GM19463 (cell line): ENCODE data around the gene STARD10.

Experiments used
- ATAC-seq: cut with Tn5 transposase; IDR thresholded peaks from one replicate; pipeline ENCODE4 v1.9.1; 2021; ENCODE audit warnings: mild to moderate bottlenecking, moderate library complexity; ENCODE audit not compliant: unreplicated experiment

Gene STARD10

GRCh38 chr11:72781313-72782080 is 12.3 kb downstream of the STARD10 start:
- ATAC-seq = no peak

GRCh38 chr11:72781063-72781312 is 12.9 kb downstream of the STARD10 start:
- no peak for ATAC-seq

GRCh38 chr11:72780296-72781062 is 13.4 kb downstream of the STARD10 start:
- no peak for ATAC-seq

GRCh38 chr11:72779495-72780128 is 14.2 kb downstream of the STARD10 start:
- ATAC-seq = no peak

GRCh38 chr11:72778535-72779494 is 15.0 kb downstream of the STARD10 start:
- ATAC-seq = no peak

GRCh38 chr11:72777755-72778278 is 16.0 kb downstream of the STARD10 start:
- ATAC-seq = no peak

- ATAC-seq = no peak
Observed at GRCh38 chr11:72776844-72777754, 16.7 kb downstream of the STARD10 start.

- ATAC-seq = no peak
Observed at GRCh38 chr11:72776117-72776843, 17.6 kb downstream of the STARD10 start.

- no peak for ATAC-seq
Observed at GRCh38 chr11:72775288-72776110, 18.3 kb downstream of the STARD10 start.

GRCh38 chr11:72774499-72774898 is 19.3 kb downstream of the STARD10 start:
- no peak for ATAC-seq

- ATAC-seq = no peak
Observed at GRCh38 chr11:72773696-72774095, 20.2 kb downstream of the STARD10 start.

GRCh38 chr11:72773291-72773690 is 20.6 kb downstream of the STARD10 start:
- no peak for ATAC-seq

GRCh38 chr11:72772059-72772458 is 21.8 kb downstream of the STARD10 start:
- ATAC-seq = no peak

GRCh38 chr11:72771507-72771906 is 22.3 kb downstream of the STARD10 start:
- ATAC-seq = no peak

GRCh38 chr11:72770799-72771198 is 23.0 kb downstream of the STARD10 start:
- no peak for ATAC-seq

- no peak for ATAC-seq
Observed at GRCh38 chr11:72769680-72770079, 24.2 kb downstream of the STARD10 start.

GRCh38 chr11:72768581-72768980 is 25.3 kb downstream of the STARD10 start:
- no peak for ATAC-seq
